HG02588 (cell line): Measurements from ENCODE around the gene ADAD1.
"Not testable (repeated sequence)": the region's sequence is repeated elsewhere in the genome, so short reads cannot be mapped to it uniquely, and the experiment has no call there.

Experiments used
- ATAC-seq: cut with Tn5 transposase; IDR thresholded peaks from one replicate; pipeline ENCODE4 v1.9.1; 2021; ENCODE audit warnings: mild to moderate bottlenecking, moderate library complexity; ENCODE audit not compliant: unreplicated experiment

The ADAD1 gene

DNA sequence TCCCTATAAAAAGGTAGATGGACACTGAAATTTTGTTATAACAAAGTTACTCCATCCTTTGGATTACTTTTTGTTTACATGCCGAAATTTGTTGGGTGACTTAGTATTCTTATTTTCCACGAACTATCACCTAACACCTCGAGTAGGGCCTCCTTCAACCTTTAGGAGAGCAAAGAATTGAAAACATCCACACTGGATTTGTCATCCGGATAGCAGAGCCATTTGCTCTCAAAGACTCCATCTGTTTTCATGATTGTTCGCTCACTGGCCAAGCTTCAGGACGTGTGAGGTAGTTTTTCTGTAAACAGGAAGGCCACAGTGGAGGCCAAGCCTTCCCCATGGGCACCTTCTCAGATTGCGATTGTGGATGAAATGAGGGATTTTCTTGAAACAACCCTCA lies at the start of gene ADAD1:
Gene ADAD1, plus strand, starts transcription at position 301 of the 400 bp plus-strand sequence. CDS start 1,059 bp downstream, outside the sequence.
- ATAC-seq: no peak

DNA sequence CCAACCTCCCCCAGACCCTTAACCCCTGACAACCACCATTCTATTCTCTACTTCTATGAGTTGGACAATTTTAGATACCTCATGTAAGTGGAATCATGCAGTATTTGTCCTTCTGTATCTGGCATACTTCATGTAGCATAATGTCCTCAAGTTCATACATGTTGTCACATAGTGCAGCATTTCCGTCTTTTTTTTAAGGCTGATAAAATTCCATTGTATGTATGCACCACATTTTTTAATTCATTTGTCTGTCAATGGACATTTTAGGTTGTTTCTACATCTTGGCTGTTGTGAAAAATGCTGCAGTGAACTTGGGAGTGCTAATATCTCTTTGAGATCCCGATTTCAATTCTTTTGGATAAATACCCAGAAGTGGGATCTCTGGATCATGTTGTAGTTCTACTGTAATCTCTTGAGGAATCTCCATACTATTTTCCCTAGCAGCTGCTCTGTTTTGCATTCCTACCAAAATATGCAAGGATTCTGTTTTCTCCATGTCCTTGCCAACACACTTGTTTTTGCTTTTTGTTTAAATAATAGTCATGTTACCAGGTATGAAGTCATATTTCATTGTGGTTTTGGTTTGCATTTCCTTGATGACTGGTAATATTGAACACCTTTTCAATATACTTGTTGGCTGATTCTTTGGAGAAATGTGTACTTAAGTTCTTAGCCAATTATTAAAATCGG lies 48.8 kb upstream of the ADAD1 start:
- ATAC-seq: no peak

DNA sequence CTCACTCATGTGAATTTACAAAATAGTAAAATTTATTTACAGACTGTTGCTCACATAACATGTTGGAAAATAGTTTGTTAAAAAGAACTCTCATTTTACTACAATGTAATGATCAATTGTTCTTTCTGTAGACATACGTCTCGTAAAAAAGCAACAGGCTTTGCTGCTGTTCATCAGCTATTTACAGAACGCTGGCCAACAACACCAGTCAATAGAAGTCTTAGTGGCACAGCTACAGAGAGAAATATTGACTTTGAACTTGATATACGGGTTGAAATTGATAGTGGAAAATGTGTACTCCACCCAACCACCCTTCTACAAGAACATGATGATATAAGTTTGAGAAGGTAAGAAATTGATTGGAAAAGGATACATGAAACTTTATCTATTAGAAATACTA lies 47.6 kb upstream of the ADAD1 start:
- ATAC-seq: no peak

DNA sequence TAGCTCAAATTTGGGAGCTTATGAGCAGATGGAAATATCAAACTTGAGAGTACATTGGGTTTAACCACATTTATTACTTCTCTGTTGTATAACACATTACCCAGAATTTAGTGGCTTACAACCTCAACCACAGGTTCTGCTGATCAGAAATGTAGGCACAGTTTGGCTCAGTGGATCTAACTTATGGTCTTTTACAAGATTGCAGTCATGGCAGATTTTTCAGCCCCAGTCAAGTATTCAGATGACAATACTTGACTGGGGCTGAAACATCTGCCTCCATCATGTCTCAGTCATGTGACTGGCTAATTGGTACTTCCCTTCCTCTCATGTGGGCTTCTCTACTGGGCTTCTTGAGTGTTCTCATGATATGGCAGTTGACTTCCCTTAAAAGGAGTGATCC lies 44.0 kb upstream of the ADAD1 start:
- no peak for ATAC-seq

DNA sequence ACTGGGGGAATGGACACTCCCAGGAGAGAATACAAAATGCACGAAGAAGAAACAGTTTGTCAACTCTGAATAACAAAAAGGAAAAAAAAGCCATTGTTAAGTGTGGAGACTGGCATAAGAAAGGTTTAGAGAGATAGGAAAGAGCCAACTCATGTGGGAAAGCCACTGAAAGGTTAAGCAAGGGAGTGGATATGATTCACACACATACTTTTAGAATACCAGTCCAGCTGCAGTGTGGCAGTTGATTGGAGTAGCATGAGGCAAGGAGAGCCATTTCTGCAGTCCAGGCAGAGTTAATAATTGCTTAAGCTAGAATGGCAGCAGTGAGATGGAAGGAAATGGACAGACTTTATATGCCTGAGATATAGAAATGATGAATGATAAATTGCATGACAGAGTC lies 36.9 kb upstream of the ADAD1 start:
- ATAC-seq: no peak

DNA sequence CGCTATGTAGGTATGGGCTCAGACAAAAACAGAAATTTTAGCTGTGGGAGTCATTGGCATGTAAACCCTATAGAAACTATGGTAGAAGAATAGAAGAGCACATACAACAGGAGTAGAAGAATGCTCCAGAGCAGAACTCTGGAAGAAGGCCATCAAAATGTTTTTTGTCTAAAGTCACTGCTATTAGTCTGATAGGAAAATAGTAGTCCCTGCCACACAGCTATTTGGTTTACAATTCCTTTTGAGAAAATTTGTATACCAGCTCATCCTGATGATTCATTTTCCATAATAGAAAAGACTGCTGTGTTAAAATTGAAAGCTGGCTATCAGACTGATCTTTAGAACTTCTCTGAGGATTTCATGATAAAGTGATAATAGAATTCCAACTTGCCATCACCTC lies 32.8 kb upstream of the ADAD1 start:
- no peak for ATAC-seq

DNA sequence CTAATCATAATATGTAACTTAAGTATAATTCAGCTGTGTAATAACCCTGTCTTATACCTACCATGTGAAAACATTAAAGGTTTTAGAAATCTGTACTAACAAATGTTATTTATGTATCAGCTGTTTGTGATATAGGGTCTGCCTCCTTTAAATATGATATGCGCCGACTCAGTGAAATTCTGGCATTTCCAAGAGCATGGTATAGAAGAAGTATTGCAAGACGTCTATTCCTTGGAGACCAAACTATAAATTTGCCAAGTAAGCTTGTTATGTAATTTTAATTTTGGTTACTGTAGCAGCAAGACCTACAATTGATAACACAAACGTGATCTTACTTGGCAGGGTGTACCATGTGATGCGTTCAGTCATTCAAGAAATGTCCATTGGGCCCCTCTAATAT lies 32.3 kb upstream of the ADAD1 start:
- ATAC-seq: no peak

DNA sequence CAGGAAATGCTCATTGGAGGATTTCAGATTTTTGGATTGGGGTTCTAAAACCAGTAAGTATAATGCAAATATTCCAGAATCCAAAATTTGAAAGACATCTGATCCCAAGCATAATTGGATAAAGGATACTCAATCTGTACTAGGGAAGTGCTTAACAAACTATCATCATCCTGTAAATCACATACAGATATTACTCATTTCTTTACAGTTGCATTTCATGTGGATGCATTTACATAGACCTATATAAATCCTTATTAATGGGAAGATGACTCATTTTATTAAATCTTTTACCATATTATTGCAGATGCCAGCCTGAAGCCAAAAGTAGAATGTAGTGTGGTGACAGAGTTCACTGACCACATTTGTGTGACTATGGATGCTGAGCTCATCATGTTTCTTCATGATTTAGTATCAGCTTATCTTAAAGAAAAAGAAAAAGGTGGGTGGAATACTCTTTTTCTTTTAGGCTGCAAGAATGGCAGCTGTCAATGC lies 22.4 kb upstream of the ADAD1 start:
- no peak for ATAC-seq

DNA sequence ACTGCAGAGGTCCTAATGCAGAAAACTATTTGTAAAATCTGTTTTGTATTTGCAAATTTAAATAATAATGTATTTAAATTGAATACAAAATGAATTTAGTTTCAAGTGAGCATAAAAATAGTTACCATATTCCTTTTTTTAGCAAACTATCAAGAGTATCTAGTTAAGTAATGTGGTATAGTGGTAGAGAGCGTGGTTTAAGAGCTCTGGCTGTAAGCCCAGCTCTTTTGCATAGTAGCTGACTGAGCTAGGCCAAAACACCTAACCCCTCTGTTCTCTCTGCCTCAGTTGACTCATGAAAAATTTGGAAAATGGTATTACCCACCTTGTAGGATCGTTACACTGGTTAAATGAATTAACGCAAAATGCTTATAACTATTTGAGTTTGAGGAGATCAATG lies 18.1 kb upstream of the ADAD1 start:
- no peak for ATAC-seq

DNA sequence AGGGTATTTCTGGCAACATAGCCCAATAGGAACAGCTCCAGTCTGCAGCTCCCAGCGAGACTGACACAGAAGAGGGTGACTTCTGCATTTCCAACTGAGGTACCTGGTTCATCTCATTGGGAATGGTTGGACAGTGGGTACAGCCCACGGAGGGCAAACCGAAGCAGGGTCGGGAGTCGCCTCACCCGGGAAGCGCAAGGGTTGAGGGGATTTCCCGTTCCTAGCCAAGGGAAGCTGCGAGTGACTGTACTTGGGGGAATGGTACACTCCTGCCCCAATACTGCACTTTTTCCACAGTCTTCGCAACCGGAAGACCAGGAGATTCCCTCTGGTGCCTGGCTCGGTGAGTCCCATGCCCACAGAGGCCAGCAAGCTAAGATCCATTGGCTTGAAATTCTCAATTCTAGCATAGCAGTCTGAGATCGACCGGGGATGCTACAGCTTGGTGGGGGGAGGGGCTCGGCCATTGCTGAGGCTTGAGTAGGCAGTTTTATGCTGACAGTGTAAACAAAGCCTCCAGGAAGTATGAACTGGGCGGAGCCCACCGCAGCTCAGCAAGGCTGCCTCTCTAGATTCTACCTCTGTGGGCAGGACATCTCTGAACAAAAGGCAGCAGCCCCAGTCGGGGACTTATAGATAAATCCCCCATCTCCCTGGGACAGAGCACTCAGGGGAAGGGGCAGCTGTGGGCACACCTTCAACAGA lies 14.0 kb upstream of the ADAD1 start:
- ATAC-seq: no peak

DNA sequence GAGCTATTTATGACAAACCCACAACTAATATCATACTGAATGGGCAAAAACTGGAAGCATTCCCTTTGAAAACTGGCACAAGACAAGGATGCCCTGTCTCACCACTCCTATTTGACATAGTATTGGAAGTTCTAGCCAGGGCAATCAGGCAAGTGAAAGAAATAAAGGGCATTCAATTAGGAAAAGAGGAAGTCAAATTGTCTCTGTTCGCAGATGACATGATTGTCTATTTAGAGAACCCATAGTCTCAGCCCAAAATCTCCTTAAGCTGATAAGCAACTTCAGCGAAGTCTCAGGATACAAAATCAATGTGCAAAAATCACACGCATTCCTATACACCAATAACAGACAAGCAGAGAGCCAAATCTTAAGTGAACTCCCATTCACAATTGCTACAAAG lies 10.0 kb upstream of the ADAD1 start:
- ATAC-seq: not testable (repeated sequence)

DNA sequence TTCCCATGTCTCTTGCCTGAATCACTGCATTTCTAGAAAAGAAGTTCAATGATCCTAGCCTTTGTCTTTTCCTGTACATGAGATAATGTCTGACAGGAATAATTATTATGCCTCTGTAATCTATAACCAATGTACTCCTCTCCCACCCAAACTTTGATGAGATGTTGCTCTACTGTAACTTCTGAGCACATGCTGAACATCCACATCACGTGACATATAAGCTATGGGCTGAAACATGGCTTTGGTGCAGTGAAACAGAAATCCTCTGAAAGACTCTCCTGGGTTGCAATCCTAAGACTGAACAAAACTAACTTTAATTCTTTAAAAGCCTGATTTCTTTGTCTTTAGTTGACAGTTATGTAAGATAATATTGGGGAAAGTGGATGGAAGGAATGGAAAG lies 1.5 kb upstream of the ADAD1 start:
- no peak for ATAC-seq

DNA sequence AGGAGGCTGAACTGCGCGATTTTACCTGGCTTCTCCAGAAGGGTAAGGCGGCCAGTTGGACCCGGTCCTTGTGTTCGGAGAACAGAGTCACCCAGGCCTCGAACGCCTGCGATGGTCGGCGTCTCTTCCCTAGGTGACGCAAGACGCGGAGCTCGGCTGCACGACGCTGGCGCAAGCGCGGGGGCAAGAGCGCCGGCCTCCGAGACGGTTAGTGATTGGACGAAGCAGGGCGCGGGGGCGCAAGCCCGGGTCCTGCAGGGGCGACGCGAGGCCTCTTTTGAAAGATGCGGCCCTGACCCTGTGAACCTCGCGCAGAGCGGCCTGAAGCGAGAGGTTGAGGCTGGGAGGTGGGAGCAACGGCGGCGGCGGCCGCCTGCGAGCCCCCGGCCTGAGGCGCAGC lies 428 bp downstream of the ADAD1 start:
- no peak for ATAC-seq

DNA sequence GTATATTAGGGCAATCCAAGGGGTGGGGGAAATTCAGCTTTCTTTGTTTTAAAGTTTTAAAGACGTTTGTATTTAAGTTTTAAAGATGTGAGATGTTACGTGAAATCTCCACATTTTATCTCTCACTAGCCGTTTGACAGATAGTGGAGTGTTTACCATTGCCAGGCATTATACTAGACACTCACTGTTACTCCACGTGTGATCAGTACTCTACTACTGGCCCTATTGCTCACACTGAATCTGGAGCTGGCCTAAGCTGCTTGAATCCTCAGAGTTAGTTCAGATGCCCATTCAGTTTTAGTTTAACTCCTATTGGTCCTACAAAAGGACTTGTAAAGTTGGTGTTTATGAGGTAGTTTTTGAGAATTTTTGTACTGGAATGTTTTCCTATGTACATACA lies 4.5 kb downstream of the ADAD1 start:
- no peak for ATAC-seq

DNA sequence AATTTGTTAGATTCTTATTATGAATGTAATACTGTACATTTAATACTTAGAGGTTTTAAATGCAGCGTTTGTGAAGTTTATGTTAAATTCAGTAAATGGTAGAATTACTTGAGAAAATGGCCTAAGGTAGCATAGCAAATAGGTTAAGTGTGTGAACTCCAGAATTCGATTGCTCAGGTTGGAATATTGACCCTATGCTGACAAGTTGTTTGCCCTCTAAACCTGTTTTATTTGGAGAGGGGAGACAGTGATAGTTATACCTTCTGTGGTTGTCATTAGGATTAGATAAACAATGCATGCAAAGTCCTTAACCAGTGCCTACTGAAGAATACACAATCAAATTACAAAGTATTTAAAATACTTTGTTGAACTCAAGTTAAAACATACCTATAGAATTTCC lies 5.4 kb downstream of the ADAD1 start:
- ATAC-seq: no peak

DNA sequence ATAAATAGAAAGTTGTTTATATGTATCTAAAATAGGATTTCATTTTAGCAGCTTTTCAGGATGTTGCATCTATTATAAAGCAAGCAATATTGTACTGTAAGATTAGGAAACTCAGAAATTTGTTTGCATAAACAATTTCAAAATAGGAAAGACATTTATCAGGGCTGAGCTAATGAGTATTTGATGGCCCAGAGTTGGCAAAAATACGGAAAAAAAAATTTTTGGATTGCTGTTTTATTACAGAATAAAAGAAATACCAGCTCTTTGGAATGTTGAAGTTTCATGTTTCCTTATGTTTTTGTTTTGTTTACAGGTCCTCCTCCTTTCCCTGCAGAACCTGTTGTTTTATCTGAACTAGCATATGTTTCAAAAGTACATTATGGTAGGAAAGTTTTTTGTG lies 14.5 kb downstream of the ADAD1 start:
- ATAC-seq: no peak

DNA sequence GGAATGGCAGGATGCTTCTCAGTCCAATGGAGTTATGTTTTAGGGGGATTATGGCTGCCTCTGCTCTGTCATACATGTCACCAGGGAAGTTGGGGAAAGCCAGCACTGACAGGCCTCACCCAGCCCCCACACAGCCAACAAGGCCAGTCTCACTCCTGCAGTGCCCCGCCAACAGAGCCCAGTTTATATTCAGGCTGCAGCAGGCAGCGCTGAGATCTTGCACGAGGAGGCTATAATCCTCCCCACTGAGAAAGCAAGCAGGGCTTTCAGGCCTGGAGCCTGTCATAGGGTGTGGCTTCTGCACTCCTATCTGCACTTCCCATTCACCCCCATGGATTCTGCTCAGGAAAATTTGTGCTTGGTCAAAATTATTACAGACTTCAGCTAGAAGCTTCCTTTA lies 25.1 kb downstream of the ADAD1 start:
- ATAC-seq: no peak

DNA sequence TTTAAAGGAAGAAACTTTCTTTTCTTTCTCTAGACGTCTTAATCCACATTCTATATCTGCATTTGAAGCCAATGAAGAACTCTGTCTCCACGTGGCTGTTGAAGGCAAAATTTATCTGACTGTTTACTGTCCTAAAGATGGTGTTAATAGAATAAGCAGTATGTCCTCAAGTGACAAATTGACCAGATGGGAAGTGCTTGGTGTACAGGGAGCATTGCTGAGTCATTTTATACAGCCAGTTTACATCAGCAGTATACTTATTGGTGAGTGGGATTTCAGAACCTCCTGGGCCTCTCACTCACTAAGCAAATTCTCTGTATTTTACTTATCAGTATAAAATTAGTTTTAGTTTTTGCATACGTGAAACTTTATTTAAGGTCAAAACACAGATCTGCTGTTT lies 33.7 kb downstream of the ADAD1 start:
- no peak for ATAC-seq

DNA sequence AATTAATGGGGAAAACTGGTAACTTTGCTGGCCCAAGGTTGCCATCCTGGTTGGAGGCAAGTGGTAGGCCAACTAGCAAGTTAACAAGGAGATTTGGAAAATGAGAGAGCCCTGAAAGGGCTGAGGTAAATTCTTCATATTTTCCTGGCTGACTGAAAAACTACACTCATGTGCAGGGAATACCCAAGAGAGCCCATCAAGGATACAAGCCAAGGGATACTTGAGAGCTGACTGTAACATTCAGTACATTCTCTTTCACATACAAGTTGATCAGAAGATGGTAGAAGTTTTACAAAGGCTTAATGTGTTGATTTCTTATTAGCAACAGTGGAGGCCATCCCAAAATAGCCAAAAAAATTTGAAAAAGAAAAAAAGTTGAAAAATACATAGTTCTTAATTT lies 44.4 kb downstream of the ADAD1 start:
- no peak for ATAC-seq

DNA sequence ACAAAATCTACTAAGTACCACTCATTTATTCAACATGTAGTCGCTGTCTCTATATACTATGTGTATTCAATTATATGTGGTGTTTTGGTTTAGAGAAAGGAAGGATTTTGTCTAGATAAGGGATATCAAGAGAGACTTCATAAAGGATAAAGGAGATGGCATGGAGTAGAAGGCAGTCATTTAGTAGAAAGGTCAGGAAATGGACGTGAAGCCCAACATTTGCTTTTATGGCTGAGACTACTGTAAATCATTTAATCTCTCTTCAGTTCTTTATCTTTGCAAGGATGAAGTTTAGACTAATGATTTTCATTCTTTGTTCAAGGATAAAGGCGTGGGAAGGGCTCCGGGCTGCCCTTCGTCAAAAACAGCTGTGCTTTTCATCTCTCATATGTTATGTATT lies 52.5 kb downstream of the ADAD1 start:
- ATAC-seq: no peak

DNA sequence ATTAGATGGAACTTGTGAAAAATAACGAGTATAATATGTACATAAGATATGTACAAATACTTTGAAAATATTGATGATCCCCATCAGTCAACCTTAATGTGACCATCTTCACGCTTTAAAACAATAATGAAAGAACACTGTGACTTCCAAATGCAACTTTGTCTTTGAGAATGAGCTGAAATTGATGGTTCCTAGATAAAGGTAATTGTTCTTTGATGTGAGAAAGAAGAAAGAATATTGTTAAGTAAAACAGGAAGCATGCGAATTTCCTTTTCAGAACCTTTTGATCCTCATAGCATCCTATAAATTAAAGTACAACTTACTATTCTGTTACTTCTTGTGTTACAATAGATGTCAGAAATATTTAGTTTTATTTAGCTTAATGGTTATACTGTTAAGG lies 55.5 kb downstream of the ADAD1 start:
- ATAC-seq: no peak

DNA sequence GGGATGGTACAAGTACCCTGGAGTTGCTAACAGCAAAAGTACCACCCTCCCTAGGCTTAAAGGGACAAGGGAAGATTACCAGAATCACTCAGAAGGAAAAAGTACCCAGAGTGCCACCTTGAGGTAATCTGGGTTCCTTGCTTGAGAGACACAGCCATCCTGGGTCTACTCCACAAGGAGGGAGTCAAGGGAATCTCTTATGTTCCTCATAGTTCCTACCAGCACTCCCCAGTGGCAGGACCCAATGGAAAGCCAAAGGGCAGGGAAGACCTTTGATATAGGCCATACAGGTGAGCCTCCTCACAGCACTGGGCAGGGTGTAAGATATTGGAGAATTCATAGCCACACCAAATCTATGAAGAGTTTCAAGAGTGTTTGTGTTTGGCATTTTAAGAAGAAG lies 72.0 kb downstream of the ADAD1 start:
- no peak for ATAC-seq
